ENCODE results near the gene MAPK8IP2.
"Not testable (repeated sequence)": the region's sequence is repeated elsewhere in the genome, so short reads cannot be mapped to it uniquely, and the experiment has no call there.

MAPK8IP2 gene

GRCh38 chr22:50612528-50613221 is 12.1 kb downstream of the MAPK8IP2 start:
- no peak for DNase-seq (ENCODE audit: low read depth)

GRCh38 chr22:50613291-50613981 is 12.8 kb downstream of the MAPK8IP2 start:
- no peak for DNase-seq (ENCODE audit: low read depth)

- DNase-seq (ENCODE audit: low read depth) = not testable (repeated sequence)
Measured at GRCh38 chr22:50614296-50614695, 13.7 kb downstream of the MAPK8IP2 start.

GRCh38 chr22:50620593-50621355 is 20.2 kb downstream of the MAPK8IP2 start:
- peak; percentile 71 for DNase-seq (ENCODE audit: low read depth)

- no peak for DNase-seq (ENCODE audit: low read depth)
Measured at GRCh38 chr22:50621356-50621880, 20.8 kb downstream of the MAPK8IP2 start.

- no peak for DNase-seq (ENCODE audit: low read depth)
Measured at GRCh38 chr22:50621948-50622722, 21.5 kb downstream of the MAPK8IP2 start.

GRCh38 chr22:50622723-50623327 is 22.2 kb downstream of the MAPK8IP2 start:
- DNase-seq (ENCODE audit: low read depth) = no peak

GRCh38 chr22:50624347-50625130 is 23.9 kb downstream of the MAPK8IP2 start:
- DNase-seq (ENCODE audit: low read depth) = no peak

GRCh38 chr22:50625131-50625567 is 24.6 kb downstream of the MAPK8IP2 start:
- no peak for DNase-seq (ENCODE audit: low read depth)

GRCh38 chr22:50625568-50626313 is 25.1 kb downstream of the MAPK8IP2 start:
- DNase-seq (ENCODE audit: low read depth) = no peak

- DNase-seq (ENCODE audit: low read depth) = no peak
Measured at GRCh38 chr22:50626314-50626849, 25.8 kb downstream of the MAPK8IP2 start.

- DNase-seq (ENCODE audit: low read depth) = no peak
Measured at GRCh38 chr22:50626850-50627641, 26.5 kb downstream of the MAPK8IP2 start.

- DNase-seq (ENCODE audit: low read depth) = peak; percentile 41
Measured at GRCh38 chr22:50627642-50628542, 27.3 kb downstream of the MAPK8IP2 start, which contains the start of gene ARSA. ARSA (minus strand) TSS chr22:50628152; CDS start chr22:50627779, 373 bp downstream.

- no peak for DNase-seq (ENCODE audit: low read depth)
Measured at GRCh38 chr22:50628543-50629134, 28.0 kb downstream of the MAPK8IP2 start.

- DNase-seq (ENCODE audit: low read depth) = no peak
Measured at GRCh38 chr22:50630376-50630775, 29.8 kb downstream of the MAPK8IP2 start.

- DNase-seq (ENCODE audit: low read depth) = no peak
Measured at GRCh38 chr22:50633086-50633485, 32.5 kb downstream of the MAPK8IP2 start.

- DNase-seq (ENCODE audit: low read depth) = no peak
Measured at GRCh38 chr22:50633771-50634170, 33.2 kb downstream of the MAPK8IP2 start.

Measured in stimulated activated CD8-positive, alpha-beta memory T cell treated with anti-CD3 and anti-CD28 coated beads, Interleukin-7, amount 100 ng/mL, for 24 hours (primary cell).